OCI-M1 (cell line): Measurements from ENCODE around the gene GPX8.

ENCODE experiments used
- DNase-seq: peaks from one replicate; lab custom pipeline; 2025; lab: John Stamatoyannopoulos, UW

GPX8 gene, protein sequence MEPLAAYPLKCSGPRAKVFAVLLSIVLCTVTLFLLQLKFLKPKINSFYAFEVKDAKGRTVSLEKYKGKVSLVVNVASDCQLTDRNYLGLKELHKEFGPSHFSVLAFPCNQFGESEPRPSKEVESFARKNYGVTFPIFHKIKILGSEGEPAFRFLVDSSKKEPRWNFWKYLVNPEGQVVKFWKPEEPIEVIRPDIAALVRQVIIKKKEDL

GRCh38 chr5:55159763-55160492 lies at the start of gene GPX8:
GPX8 (plus strand) TSS chr5:55160171; CDS start chr5:55160193, 22 bp downstream.
- peak; percentile 80 for DNase-seq

- no peak for DNase-seq
These were observed 49.8 kb upstream of the GPX8 start for GRCh38 chr5:55110217-55110616.

DNA sequence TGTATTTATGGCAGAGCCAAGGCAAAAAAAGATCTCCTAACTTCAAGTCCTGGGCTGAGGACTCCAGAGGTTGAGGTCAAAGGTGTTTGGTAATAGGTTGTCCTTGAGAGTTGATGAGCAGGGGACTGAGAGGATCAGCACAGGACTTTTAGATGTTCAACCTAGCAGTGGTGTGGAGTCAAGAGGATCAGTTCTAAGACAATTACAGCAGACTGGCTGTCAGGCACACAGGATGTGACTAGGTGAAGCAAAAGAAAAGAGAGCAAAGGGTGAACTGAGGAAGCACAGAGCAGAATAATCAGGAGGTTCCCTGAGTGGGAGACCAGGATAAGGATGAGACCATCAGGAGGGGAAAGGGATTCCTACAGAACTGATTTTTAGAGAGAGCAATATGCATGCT lies 46.6 kb upstream of the GPX8 start:
- no peak for DNase-seq

DNA sequence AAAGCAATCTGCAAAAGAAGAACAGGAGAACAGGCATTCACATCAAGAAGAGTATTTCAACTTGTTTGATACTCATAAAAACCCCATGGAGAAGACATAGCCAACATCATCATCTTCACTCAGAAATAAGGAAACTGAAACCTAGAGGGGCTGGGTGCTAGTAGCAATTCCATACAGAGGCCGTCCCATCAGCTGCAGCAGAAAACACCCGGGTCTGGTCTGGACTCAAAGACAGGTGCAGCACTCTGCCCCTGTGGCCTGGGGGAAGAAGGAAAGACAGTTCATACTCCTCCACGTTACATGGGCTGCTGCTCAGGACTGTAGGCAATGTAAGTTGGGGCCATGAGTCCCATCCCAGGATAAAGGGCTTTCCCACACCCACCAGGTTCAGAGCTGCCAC lies 45.9 kb upstream of the GPX8 start:
- no peak for DNase-seq

DNA sequence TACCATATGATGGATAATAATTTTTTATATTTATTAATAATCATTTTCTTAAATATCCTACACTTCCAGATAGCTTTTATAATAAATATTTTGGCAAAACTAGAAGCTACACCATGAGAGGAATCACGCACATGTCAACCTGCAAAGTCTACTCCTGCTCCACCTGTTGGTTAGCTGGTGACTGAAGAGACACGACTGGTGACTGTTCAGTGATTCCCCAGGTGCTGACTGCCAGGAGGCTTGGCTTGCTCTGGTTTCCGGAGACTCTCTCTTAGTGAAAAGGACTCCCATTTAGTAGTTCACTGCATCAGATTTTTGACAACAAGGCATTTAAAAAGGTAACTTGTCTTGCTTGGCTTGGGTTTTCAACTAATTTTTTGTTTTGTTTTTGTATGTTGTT lies 36.6 kb upstream of the GPX8 start:
- no peak for DNase-seq

- DNase-seq, result no peak
These were observed 25.8 kb upstream of the GPX8 start for GRCh38 chr5:55134053-55134722.

DNA sequence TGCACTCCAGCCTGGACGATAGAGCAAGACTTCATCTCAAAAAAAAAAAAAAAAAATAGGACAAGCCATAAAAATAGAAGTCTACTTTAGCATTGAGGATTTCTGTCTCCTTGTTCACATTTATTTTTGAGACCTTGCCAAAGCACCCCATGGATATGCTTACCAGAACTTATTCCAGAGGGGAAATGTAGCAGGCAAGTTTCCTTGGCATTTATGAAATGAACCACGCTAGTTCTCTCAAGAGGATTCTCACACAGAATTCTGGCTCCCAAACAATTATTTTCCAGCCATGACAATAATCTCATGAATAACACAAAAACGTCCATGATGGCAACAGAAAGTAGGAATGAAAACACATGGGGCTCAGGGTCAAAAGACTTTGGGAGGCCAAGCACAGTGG lies 23.4 kb upstream of the GPX8 start:
- no peak for DNase-seq

- DNase-seq, result no peak
These were observed 18.9 kb upstream of the GPX8 start for GRCh38 chr5:55140908-55141665.

DNA sequence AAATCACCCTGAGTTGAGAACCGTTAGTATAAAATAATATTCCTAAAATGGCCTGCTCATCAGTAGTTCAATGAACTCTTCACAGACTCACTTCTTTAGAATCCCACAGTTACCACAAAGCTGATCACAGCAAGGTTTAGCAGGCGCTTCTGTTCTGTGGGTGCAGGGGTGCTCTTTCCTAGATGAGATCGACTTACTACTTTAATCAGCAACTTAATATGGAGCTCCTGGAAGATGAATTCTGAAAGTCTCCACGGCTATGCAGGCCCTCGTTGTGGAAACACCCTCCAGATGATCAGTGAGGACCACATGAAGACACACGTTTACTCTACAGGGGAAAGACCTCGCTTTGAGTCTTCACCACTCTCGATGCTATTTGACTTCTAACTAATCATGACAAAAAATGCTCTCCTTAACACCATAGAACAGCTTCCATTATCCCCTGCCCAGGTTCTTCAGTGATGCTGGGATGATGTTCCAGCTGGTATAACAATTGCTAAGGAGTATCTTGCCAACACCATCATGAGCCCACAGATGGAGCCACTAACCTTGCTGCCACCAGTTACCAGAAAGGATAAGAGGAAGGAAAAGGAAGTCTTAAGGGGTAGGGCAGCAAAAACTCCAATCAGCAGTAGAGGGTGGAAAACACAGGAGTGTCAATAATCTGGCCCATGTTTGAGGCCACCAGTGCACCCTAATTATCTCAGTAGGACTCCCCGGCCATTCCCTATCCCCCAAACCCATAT lies 17.9 kb upstream of the GPX8 start:
- peak; percentile 7 for DNase-seq

DNA sequence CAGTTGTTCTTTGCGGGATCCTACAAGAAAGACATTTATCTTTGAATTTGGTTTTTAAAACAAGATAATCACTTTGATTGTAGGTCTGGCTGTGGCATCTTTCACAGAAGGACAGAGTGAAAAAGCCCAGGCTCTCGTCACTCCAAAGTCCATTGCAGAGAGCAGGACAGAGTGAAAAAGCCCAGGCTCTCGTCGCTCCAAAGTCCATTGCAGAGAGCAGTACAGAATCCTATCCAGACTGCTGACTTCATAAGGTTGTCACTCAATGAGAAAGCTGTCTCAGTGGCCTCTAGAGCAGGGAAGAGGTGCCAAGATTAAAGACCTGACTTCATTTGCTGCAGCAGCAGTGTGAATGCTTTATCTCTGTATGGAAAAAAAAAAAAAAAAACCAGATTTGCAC lies 16.3 kb upstream of the GPX8 start:
- no peak for DNase-seq

DNA sequence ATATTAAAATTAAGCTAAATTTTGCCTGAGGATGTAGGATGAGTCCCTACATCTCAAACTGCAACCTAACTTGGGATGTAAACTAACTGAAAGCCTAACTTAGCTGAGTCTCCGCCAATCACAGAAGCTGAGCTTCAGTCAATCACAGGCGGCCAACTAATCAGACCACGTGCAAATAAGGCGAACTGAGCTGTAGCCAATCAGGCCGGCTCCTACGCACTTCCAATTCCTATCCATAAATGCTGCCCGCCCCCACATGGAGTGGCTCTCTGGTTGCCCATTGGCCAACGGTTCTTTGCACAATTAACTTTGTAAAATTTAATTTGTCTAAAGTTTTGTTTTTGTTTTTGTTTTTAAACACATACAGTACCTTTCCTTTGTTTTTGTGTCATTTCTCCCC lies 13.9 kb upstream of the GPX8 start:
- DNase-seq, result no peak

DNA sequence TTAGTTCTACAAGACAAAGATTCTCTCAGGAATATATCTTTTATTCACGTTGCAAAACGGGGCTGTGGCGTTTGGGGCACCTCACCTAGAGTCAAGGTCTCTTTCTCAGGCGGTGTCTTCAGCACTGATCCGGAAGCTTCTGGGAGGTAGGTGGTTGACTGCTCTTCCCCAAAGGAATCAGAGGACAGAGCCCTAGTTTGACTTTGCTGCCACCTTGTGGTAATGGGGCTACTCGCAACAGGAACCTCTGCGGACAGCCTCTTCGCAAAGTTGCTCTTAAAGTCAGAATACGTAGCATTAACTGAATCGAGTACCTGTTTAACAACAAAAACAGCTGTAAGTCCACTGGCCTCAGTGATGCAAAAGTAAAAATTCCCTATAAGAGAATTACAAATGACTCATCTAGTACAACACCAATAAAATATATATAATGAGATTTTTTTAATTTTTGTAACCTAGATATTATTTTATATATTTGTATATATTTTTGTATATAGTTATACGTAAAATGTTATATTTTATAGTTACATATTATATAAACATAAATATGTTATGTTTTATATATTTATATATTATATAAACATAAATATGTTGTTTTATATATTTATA lies 13.3 kb upstream of the GPX8 start:
- peak; percentile 91 for DNase-seq

DNA sequence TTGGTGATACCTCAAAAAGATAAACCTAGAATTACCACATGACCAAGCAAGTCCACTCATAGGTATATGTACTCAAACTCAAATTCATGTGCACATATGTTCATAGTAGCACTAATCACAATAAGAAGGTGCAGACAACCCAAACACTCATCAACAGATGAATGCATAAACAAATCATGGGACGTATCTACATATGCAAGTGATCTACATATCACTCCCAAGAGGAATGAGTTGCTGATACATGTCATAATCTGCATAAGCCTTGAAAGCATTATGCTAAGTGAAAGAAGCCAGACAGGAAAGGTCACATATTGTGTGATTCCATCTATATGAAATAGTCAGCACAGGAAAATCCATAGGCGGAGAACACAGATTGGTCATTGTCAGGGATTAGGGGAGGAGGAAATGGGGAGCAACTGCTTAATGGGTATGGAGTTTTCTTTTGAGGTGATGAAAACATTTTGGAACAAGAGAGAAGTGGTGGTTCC lies 10.6 kb upstream of the GPX8 start:
- DNase-seq, result no peak

DNA sequence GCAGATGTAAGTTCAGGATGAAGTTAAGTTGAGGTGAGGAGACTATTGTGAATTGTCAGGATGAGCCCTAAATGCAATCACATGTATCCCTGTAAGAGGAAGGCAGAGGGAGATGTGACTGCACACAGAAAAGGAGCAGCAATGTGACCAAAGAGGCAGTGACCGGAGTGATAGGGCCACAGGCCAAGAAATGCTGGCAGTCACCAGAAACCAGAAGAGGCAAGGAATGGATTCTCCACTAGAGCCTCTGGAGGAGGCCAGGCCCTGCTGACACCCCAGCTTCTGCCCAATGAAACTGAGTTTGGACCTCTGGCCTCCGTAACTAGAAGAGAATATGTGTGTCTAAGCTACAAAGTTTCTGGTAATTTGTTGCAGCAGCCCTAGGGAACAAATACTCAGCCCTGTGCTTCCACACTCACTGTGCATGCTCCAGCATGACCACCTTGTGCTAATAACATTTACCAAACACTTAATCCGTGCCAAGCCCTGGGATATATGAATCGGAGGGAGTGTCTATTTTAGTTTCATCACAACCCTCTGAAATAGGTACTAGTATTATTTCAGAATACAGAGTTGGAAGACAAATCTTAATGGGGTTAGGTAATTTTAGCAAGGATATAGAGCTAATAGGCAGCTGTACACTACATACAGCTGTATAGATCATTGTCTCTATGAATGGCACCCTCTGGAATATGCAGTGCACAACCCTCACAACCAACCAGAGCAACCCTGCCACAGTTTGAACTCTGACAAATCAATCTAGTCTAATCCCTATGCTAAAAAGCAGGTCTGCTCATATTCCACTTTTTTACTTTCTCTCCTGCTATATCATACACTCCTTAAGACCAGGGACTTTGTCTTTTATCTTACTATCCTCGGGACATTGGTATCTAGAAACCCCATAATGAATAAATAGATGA lies 7.8 kb upstream of the GPX8 start:
- DNase-seq, result no peak

GRCh38 chr5:55154873-55155272 lies 5.1 kb upstream of the GPX8 start:
- DNase-seq, result no peak

- DNase-seq, result peak; percentile 53
These were observed 680 bp downstream of the GPX8 start for GRCh38 chr5:55160493-55161209.

GRCh38 chr5:55162666-55163065 lies 2.7 kb downstream of the GPX8 start:
- no peak for DNase-seq

DNA sequence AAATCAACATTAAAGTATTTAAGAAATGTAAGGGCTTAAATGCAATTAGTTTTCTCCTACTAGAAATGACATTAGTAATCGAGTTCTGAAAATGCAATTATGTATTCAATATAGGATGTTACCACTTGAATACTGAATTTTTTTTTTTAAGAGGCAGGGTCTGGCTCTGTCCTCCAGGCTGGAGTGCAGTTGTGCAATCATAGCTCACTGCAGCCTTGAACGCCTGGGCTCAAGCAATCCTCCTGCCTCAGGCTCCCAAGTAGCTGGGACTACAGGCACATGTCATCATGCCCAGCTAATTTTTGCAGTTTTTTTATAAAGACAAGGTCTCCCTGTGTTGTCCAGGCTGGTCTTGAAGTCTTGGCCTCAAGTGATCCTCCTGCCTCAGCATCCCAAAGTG lies 11.5 kb downstream of the GPX8 start:
- no peak for DNase-seq
